Immature natural killer cell (primary cell): ENCODE results near the gene KRT74. TPM values are rescaled to one million over a fixed set of nuclear protein-coding genes. Genes with fewer than 3 reads are reported as not detected.

Experiments used
- DNase-seq, 3 donors: peaks; one replicate each; pipeline ENCODE4 v3.0.0; 2022; ENCODE audit warnings: mixed read lengths in 1 of 3
- H3K27ac Mint-ChIP-seq, 6 donors: one replicate each; pipeline ENCODE4 v1.8.0; 2020; ENCODE audit warnings: mixed read lengths in 6 of 6, mild to moderate bottlenecking in 5 of 6, inconsistent platforms in 4 of 6, moderate library complexity in 3 of 6
- H3K27me3 Mint-ChIP-seq, 3 donors: one replicate each; pipeline ENCODE4 v1.8.0; 2020 to 2021; ENCODE audit warnings: low read depth in 3 of 3, mild to moderate bottlenecking in 3 of 3, mixed read lengths in 3 of 3, moderate library complexity in 3 of 3, inconsistent platforms in 1 of 3
- H3K36me3 Mint-ChIP-seq, 3 donors: one replicate each; pipeline ENCODE4 v1.8.0; 2020; ENCODE audit warnings: mixed read lengths in 3 of 3, inconsistent platforms in 2 of 3, mild to moderate bottlenecking in 2 of 3
- H3K4me1 Mint-ChIP-seq, 2 donors: one replicate each; pipeline ENCODE4 v1.8.0; 2020; ENCODE audit warnings: inconsistent platforms in 2 of 2, mild to moderate bottlenecking in 2 of 2, mixed read lengths in 2 of 2, moderate library complexity in 1 of 2
- H3K4me3 Mint-ChIP-seq, 5 donors: one replicate each; pipeline ENCODE4 v1.8.0; 2020; ENCODE audit warnings: mild to moderate bottlenecking in 5 of 5, mixed read lengths in 5 of 5, inconsistent platforms in 3 of 5, moderate library complexity in 3 of 5
- H3K9me3 Mint-ChIP-seq, 6 donors: one replicate each; pipeline ENCODE4 v1.8.0; 2020; ENCODE audit warnings: mild to moderate bottlenecking in 6 of 6, mixed read lengths in 6 of 6, inconsistent platforms in 4 of 6, moderate library complexity in 3 of 6
- polyA plus RNA-seq, 3 donors: library from polyadenylated mRNA; unstranded; fragments of 300-500 nt; fragmentation: Illumina TruSeq; gene quantifications; one replicate each; pipeline ENCODE4 v1.2.3, GENCODE V29; 2021

Gene KRT74
- polyA plus RNA-seq, 3 donors from 2014 or later = not detected

- peaks cover 85 to 94% of the 10 kb centered on the region in 2 donors for H3K4me1 Mint-ChIP-seq
- no peaks in the 10 kb centered on the region for H3K9me3 Mint-ChIP-seq
- no peaks in the 10 kb centered on the region for H3K36me3 Mint-ChIP-seq
- H3K27ac Mint-ChIP-seq = peak overlapping the region; percentile 84 to 98 (median 90)
- H3K27me3 Mint-ChIP-seq = peaks cover 3 to 10% (median 7%) of the 10 kb centered on the region in 3 donors
- no peak for DNase-seq
- H3K4me3 Mint-ChIP-seq = peak overlapping the region; percentile 40 to 92 (median 67)
These were observed 16.2 kb downstream of the KRT74 start for GRCh38 chr12:52557476-52557875.

DNA sequence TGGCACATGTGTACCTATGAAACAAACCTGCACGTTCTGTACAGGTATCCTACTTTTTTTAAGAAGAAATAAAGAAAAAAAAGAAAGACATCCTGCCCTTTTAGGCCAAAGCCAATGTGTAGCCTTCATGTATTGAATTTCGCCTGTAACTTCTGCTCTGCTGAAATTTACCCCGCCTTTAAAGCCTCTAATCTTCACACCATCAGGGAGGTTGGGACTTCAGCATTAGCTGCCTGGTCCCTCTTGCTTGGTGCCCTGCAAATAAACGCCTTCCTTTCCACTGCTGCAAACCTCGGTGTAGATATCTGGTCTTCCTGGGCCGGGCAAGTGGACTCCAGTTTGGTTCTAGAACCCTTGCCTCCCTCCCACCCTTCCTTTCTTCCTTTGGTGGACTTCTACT is 18.1 kb downstream of the KRT74 start:
- peaks cover 74 to 75% of the 10 kb centered on the region in 2 donors for H3K4me1 Mint-ChIP-seq
- H3K9me3 Mint-ChIP-seq = no peaks in the 10 kb centered on the region
- no peaks in the 10 kb centered on the region for H3K36me3 Mint-ChIP-seq
- peak overlapping the region; percentile 15 to 79 (median 63) for H3K4me3 Mint-ChIP-seq
- H3K27me3 Mint-ChIP-seq = peaks cover 2 to 10% (median 8%) of the 10 kb centered on the region in 3 donors
- H3K27ac Mint-ChIP-seq = peak overlapping the region; percentile 72 to 92 (median 90)
- peak; percentile 68 to 80 (median 78) for DNase-seq

DNA sequence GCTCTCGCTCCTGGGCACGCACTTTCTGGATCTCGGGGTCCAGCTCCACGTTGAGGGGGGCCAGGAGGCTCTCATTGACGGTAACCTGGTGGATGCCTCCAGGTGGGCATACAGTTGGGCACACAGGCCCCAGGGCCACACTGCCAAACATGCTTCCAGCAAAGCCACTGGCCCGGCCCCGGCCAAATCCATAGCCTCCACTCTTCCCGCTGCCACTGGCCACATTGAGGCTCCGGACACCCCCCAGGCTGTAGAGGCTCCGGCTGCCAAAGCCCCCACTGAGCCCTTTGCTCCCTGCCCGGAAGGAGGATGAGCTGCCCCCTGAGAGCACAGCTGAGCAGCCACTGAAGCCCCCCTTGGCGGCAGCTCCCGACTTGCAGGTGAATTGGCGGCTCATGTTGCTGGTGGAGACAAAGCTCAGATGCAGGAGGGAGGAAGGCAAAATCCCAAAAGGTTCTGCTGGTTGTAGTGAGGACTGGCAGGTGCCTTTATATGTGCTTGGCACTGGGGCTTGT is 20.9 kb downstream of the KRT74 start, which contains the start of gene KRT71:
Gene KRT71 (minus strand): TSS at position 465 of the 515 bp plus-strand sequence. CDS start 68 bp downstream, at position 397.
- peaks cover 2 to 6% (median 5%) of the 10 kb centered on the region in 3 donors for H3K27me3 Mint-ChIP-seq
- DNase-seq = no peak
- peaks cover 0 to 3% (median 0%) of the 10 kb centered on the region in 3 donors for H3K36me3 Mint-ChIP-seq
- peak within 1 kb of the TSS in 1 of 5 donors; percentile 18 for H3K4me3 Mint-ChIP-seq
- H3K4me1 Mint-ChIP-seq = peaks cover 46 to 49% of the 10 kb centered on the region in 2 donors
- peak within 1 kb of the TSS in 4 of 6 donors; percentile 35 to 87 (median 46) for H3K27ac Mint-ChIP-seq
- H3K9me3 Mint-ChIP-seq = no peaks in the 10 kb centered on the region

- Mint-ChIP-seq H3K4me1 (peaks cover 40 to 48% of the 10 kb centered on the region in 2 donors), H3K9me3 (no peaks in the 10 kb centered on the region), H3K36me3 (peaks cover 0 to 3% (median 0%) of the 10 kb centered on the region in 3 donors), H3K4me3 (no peak overlapping the region), H3K27ac (no peak overlapping the region), H3K27me3 (peaks cover 2 to 6% (median 5%) of the 10 kb centered on the region in 3 donors)
- no peak for DNase-seq
These were observed 21.6 kb downstream of the KRT74 start for GRCh38 chr12:52552055-52552454.

DNA sequence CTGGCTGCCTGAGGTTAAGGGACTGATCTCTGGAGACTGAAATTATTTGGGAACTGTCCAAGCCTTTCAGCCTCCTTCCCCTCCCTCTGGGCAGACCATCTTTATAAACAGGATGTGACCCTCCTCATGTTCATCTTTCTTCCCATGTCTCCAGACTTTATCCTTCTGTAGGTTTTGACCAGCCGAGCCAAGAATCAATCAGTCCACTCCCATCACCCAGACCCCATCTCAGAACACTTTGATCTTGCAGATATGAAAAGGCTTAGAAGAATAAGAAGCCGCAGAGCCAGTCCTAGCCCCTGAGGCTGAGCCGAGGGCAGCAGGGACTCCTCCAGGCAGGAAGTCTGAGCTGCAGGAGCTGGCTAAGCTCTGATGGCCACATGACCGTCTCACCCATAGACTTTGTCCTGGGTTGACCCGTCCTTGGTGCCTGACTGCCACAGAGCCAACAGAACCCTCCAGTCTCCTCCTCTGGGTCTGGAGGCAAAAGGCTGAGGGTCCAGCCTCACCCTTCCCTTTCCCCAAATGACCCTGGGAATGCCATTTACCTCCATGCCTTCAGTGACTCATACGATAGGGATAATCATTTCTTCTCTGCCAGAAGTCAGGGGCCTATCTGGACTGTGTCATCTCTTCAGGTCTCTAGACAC is 22.3 kb downstream of the KRT74 start:
- H3K27me3 Mint-ChIP-seq = peaks cover 3 to 6% (median 5%) of the 10 kb centered on the region in 3 donors
- H3K9me3 Mint-ChIP-seq = no peaks in the 10 kb centered on the region
- H3K36me3 Mint-ChIP-seq = peaks cover 0 to 3% (median 0%) of the 10 kb centered on the region in 3 donors
- peak overlapping the region in 1 of 6 donors; percentile 6 for H3K27ac Mint-ChIP-seq
- H3K4me3 Mint-ChIP-seq = no peak overlapping the region
- DNase-seq = no peak
- H3K4me1 Mint-ChIP-seq = peaks cover 33 to 41% of the 10 kb centered on the region in 2 donors

- Mint-ChIP-seq H3K4me1 (peaks cover 10 to 27% of the 10 kb centered on the region in 2 donors), H3K27ac (no peak overlapping the region), H3K27me3 (peaks cover 3 to 5% (median 4%) of the 10 kb centered on the region in 3 donors), H3K36me3 (peaks cover 0 to 4% (median 3%) of the 10 kb centered on the region in 3 donors), H3K9me3 (no peaks in the 10 kb centered on the region), H3K4me3 (no peak overlapping the region)
- DNase-seq = no peak
These were observed 27.5 kb downstream of the KRT74 start for GRCh38 chr12:52546126-52546525.

DNA sequence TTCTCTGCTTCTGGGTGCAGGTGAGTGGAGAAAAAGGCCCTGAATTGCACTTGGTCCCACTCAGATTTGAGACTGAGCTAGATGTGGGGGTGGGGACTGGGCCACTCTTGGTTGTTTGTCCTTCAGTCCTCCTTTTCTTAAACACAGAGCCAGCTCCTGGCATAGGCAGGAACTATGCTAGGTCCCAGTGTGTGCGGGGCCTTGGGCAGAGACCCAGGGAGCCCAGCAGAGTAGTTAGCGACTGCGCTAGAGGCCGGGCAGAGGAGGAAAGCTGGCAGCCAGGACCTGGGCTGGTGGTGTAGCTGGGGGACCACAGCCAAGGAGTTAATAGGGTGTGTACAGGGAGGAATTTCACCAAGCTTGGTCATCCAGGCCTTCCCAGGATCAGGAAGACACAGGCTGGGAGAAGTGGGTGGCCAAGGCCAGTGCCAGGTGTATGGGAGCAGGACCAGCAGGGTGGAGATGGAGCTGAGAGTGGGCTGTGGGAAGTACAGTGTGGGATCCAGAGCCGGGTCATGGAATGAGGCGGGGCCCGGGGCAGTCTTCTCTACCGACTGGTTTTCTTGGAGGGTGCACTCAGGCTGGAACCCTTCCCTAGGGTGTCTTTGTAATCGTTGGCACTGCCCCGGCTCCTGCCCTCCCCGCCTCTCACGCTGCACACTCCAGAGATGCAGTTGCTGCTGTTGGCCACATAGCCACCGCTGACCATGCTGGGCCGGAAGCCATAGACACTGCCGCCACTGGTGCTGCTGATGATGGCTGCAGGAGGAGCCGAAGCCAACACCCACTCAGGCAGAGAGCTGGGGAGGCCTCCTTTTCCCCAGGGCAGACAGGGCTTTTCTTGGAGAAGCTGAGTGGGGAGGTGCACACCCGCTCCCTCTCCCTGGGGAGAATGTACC is 29.4 kb downstream of the KRT74 start:
- peaks cover 10 to 27% of the 10 kb centered on the region in 2 donors for H3K4me1 Mint-ChIP-seq

DNA sequence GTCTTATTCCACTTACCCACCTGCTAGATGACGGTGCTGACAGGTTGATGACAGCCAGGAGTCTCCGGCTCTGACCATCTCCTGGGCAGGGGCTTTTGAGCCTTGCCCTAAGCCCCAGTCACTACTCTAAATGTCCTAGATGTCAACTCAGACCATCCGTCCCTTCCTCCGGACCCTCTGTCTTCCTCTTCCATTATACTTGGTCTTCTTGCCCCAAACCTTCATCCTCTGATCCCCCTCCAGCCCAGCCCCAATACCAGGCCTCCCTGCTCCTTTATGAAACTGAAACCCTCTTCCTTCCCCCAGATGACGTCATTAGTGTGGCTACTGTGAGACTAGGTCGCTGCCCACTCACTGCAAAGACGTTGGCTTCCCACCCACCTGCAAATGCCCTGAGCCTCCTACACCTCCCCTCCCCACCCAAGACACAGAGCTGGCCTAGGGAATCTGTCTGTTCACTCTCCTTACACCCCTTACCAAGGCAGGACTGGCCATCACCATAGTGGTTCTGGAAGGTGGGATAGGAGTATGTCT is 30.8 kb downstream of the KRT74 start:
- Mint-ChIP-seq H3K4me3 (peak overlapping the region in 1 of 5 donors; percentile 8), H3K27ac (peak overlapping the region in 5 of 6 donors; percentile 66 to 89 (median 83)), H3K27me3 (peaks cover 3 to 6% (median 5%) of the 10 kb centered on the region in 3 donors), H3K9me3 (no peaks in the 10 kb centered on the region), H3K36me3 (peaks cover 0 to 4% (median 0%) of the 10 kb centered on the region in 3 donors), H3K4me1 (peaks cover 10 to 25% of the 10 kb centered on the region in 2 donors)
- DNase-seq = peak; percentile 44 to 46 (median 45)

More for the DNA sequence above, 29.4 kb downstream of the KRT74 start:
- Mint-ChIP-seq H3K4me3 (no peak overlapping the region), H3K36me3 (peaks cover 0 to 4% (median 3%) of the 10 kb centered on the region in 3 donors), H3K9me3 (no peaks in the 10 kb centered on the region), H3K27me3 (peaks cover 4 to 6% (median 5%) of the 10 kb centered on the region in 3 donors), H3K27ac (peak overlapping the region in 1 of 6 donors; percentile 8)
- no peak for DNase-seq

GRCh38 chr12:52542157-52542556 is 31.5 kb downstream of the KRT74 start:
- peaks cover 3 to 5% (median 5%) of the 10 kb centered on the region in 3 donors for H3K27me3 Mint-ChIP-seq
- H3K4me1 Mint-ChIP-seq = peaks cover 10 to 19% of the 10 kb centered on the region in 2 donors
- peak overlapping the region in 4 of 6 donors; percentile 29 to 89 (median 73) for H3K27ac Mint-ChIP-seq
- peaks cover 0 to 4% (median 0%) of the 10 kb centered on the region in 3 donors for H3K36me3 Mint-ChIP-seq
- DNase-seq = no peak
- H3K9me3 Mint-ChIP-seq = no peaks in the 10 kb centered on the region
- H3K4me3 Mint-ChIP-seq = no peak overlapping the region

DNA sequence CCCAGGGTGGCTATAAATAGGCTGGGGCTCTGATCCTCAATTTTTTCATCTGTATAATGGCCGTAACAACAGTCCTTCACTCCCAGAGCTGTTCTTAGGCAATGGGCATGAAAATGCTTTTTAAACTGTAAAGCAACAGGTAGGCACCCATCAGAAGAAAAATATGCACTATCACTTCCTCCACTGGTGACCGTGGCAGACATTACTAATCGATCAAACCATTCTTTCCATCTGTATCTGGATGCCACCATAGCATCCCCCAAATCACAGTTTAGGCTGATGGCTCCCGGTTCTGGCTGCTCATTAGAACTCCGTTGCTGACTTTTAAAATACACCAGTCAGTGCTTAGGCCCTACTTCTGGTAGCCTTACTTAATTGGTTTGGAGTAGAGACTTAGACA is 31.9 kb downstream of the KRT74 start:
- no peak for DNase-seq
- Mint-ChIP-seq H3K9me3 (no peaks in the 10 kb centered on the region), H3K4me1 (peaks cover 10 to 19% of the 10 kb centered on the region in 2 donors), H3K4me3 (no peak overlapping the region), H3K27me3 (peaks cover 3 to 4% (median 3%) of the 10 kb centered on the region in 3 donors), H3K36me3 (peaks cover 0 to 4% (median 0%) of the 10 kb centered on the region in 3 donors), H3K27ac (peak overlapping the region in 3 of 6 donors; percentile 19 to 89 (median 83))

GRCh38 chr12:52540531-52540930 is 33.1 kb downstream of the KRT74 start:
- Mint-ChIP-seq H3K36me3 (peaks cover 0 to 4% (median 0%) of the 10 kb centered on the region in 3 donors), H3K4me3 (no peak overlapping the region), H3K4me1 (peaks cover 10 to 19% of the 10 kb centered on the region in 2 donors), H3K27ac (no peak overlapping the region), H3K27me3 (peaks cover 2 to 4% (median 3%) of the 10 kb centered on the region in 3 donors), H3K9me3 (no peaks in the 10 kb centered on the region)
- DNase-seq = no peak

DNA sequence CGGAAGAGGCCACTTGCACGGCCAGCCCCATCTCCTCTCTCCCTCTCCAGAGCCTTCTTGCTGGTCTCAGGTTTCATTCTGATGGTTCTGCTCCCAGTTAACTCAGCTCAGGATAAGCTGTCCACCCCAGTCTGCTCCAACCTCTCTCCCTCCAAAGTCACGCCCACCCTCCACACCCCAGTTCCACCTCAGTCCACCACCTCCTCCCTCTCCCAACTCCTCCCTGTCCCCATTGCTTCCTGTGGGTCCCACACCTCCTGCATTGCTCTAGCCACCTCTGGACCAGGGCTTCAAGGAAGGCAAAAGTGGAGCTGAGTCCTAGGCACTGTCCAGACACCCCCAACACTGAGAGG is 33.8 kb downstream of the KRT74 start:
- Mint-ChIP-seq H3K4me3 (no peak overlapping the region), H3K4me1 (peaks cover 10 to 19% of the 10 kb centered on the region in 2 donors), H3K36me3 (peaks cover 0 to 4% (median 0%) of the 10 kb centered on the region in 3 donors), H3K9me3 (no peaks in the 10 kb centered on the region), H3K27ac (no peak overlapping the region), H3K27me3 (peaks cover 2 to 3% (median 3%) of the 10 kb centered on the region in 3 donors)
- no peak for DNase-seq
